ENCODE results near the gene TSPYL1.
"Not testable (repeated sequence)": the region's sequence is repeated elsewhere in the genome, so short reads cannot be mapped to it uniquely, and the experiment has no call there.

The TSPYL1 gene

DNA sequence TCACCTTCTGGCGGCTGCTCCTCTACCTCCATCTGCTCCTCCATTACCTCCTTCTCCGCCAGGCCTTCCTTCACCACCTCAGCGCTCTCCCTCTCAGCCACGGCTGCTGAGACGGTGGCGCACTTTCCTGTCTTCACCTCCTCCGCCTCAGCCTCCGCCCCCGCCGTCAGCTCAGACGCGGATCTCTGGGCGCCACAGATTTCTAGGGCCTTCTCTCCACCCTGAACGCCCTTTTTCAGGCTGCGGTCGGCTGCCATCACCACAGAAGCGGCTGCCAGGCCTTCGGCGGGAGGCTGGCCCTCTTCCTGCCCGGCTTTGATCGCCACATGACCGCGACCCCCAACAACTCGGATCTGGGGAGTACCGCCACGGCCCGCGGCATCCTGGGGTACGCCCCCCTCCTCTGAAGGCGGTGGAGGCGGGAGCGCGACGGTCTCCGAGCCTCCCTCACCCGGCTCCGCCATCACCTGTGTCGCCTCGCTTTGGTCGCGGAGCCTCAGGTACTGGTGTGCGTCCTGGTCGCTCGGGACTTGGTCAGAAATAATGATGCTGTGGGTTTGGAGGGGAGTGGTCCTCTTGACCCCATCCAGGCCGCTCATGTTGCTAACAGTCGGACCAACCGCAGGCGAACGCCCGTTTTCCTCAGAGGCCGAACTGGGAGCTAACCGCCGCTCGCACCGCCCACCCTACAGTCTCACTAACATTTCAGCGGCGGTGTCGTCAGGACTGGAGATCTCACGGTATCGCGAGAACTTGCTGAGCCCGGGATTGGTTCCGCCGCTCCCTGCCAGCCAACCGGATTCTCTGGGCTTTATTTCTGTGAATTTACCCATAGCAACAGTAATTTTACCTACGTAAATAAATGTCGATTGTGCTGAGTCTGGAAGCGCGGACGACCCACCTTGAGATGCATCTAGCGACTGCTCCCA, at the start of gene TSPYL1:
TSPYL1 (minus strand) TSS at position 699 of the 929 bp plus-strand sequence; CDS start at position 599, 100 bp downstream.
- H3K4me3 ChIP-seq: peak within 1 kb of the TSS; percentile 77 to 94 (median 92)
- peak within 1 kb of the TSS; percentile 90 to 99 (median 98) for H3K27ac ChIP-seq

DNA sequence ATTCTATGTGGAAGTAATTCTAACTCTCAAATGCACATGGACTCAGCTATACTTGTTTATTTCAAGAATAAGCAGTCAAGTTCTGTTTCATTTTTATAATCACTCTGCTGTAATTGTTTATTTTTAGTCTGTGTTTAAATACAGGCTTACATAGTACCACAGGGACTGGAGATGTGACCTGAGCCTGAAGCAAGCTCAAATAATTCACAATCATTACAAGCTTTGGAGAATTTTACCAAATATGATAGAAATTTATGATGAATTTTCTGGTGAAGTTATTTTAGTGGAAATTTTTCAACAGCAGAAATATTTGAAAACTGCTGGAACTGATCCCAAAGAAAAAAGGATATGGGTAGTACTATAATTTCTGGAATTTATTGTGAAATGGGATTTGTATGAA, 49.4 kb upstream of the TSPYL1 start:
- no peak overlapping the region for H3K4me3 ChIP-seq
- no peak overlapping the region for H3K27ac ChIP-seq

DNA sequence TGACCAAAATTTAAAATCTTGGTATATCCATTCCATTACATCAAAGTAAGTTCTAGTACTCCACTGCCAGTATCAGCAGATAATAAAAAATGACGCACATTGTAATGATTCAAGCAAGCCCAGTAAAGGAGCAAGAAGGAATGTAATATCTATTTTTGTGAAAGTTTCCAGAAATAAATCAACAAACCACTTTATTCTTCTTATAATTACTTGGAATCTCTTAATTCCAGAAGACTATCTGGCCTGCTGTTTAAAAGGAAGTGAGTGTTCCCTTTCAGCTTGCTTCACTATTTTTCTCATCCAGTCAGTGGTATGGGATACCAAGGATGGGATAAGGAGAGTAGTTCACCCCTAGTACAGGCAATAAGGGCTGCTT, 48.8 kb upstream of the TSPYL1 start:
- Histone ChIP-seq H3K4me3 (no peak overlapping the region), H3K27ac (no peak overlapping the region)

DNA sequence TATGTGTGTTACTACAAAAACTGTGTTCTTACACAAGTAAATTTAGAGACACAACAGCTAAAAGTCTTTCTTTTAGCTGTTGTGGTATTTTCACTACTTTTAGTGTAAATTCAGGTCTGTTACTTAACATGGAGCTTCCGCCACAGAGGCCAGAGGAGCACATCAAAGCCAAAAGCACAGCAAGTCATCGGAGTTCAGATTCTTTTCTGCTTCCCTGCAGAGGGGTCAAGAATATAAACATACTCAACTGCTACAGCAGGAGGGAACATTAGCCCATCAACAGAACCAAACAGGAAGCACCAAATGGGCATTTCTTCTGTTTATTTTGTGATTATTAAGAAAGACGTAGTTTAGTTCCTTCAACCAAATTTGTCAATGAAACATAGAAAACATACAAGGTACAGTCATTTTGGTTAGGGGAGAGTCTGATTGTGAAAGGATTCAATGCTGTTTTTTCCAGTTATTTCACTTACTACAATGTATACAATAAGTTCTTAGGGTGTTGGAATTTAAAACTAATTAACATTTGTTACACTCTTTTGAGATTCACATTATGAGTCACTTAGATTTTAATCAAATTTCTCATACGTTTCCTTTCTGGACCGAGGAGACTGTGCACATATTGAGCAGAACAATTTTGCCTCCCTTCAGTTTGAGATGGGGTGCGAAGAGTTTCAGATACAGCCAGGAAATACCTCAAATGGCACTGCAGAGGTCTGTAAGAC, 48.2 kb upstream of the TSPYL1 start:
- Histone ChIP-seq H3K27ac (no peak overlapping the region), H3K4me3 (no peak overlapping the region)

DNA sequence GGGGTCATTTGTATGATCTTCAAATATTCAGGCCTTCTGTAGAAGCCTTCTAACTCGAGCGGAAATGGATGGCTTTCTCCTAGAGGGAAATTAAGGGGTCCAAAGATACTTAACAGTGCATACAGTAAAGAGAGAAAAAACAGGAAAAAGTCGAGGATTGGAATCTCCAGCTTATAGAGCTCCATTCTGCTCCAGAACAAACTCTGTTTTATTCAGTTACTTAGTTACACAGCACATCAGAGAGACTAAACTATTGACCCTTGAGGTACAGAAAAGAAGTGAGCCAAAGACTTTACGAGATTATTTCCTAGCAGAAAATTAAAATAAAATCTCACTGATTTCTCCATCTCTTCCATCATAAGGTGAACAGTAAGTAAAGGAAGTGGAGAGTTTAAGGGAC, 47.3 kb upstream of the TSPYL1 start:
- H3K4me3 ChIP-seq: no peak overlapping the region
- H3K27ac ChIP-seq: no peak overlapping the region

DNA sequence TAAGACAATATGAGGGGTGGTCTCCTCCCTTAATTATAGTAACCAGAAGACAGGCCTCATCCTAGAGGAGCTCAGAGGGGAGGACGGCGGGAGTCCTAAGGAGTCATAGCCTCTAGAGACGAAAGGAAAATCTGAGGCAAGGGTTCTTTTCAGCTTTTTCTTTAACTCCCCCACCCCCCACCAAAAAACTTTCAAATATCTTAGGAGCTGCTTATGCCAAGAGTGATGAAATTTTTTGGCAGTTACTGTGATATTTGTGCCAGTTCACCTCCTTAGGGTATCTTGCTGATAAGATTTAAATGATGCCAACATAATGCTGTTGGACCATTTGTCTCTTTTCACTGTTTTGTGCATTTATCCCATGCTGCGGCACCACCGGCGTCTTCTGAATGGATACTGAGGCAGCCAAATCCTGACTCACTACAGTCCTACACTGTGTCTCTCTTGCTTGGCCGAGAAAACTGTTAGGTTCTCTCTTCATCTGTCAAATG, 46.5 kb upstream of the TSPYL1 start:
- Histone ChIP-seq H3K4me3 (no peak overlapping the region), H3K27ac (no peak overlapping the region)

GRCh38 chr6:116325634-116326132, 46.0 kb upstream of the TSPYL1 start:
- not testable (repeated sequence) for H3K4me3 ChIP-seq, H3K27ac ChIP-seq

GRCh38 chr6:116323863-116324262, 44.1 kb upstream of the TSPYL1 start:
- Histone ChIP-seq H3K4me3 (no peak overlapping the region), H3K27ac (no peak overlapping the region)

GRCh38 chr6:116321933-116322332, 42.2 kb upstream of the TSPYL1 start:
- H3K27ac ChIP-seq, H3K4me3 ChIP-seq: not testable (repeated sequence)

- no peak overlapping the region for H3K27ac ChIP-seq
- H3K4me3 ChIP-seq: no peak overlapping the region
Observed at GRCh38 chr6:116316772-116317467, 37.2 kb upstream of the TSPYL1 start.

DNA sequence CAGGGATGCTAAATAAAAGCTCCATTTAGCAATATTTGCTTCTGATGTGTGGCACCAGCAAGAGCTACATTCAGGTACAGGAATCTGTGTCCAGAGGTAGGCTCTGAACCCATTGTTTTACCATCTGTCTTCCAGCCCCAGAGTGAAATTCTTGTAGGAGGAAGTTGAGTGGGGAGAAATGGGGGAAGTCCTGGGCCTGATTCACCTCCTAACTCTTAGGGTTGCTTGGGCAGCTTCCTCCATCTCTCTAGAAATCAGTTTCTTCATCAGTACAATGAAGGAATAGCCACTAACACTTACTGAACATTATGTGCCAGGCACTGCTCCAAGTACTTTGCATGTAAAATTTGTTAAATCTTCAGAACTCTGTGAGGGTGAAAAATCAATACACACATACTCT, 35.1 kb upstream of the TSPYL1 start:
- no peak overlapping the region for H3K4me3 ChIP-seq
- H3K27ac ChIP-seq: no peak overlapping the region

DNA sequence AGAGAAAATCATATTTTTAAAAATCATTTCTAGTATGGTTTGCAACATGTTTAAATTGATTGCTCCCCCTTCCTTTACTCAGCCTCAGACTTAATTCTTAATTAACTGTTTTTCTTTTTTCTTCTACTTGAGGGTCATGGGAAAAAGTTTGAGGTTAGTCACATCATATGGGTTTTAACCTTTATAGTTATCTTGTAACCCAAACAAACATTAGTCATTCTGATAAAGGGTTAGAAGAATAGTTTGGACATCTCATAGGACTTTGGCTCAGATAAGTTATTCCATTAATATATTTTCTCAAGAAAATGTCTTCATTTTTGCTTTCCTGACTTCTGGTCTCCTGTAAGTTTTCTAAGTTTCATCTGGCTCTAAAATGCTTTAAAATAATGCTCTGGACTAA, 34.5 kb upstream of the TSPYL1 start:
- Histone ChIP-seq H3K4me3 (no peak overlapping the region), H3K27ac (peak overlapping the region in 1 of 21 experiments; percentile 13)

DNA sequence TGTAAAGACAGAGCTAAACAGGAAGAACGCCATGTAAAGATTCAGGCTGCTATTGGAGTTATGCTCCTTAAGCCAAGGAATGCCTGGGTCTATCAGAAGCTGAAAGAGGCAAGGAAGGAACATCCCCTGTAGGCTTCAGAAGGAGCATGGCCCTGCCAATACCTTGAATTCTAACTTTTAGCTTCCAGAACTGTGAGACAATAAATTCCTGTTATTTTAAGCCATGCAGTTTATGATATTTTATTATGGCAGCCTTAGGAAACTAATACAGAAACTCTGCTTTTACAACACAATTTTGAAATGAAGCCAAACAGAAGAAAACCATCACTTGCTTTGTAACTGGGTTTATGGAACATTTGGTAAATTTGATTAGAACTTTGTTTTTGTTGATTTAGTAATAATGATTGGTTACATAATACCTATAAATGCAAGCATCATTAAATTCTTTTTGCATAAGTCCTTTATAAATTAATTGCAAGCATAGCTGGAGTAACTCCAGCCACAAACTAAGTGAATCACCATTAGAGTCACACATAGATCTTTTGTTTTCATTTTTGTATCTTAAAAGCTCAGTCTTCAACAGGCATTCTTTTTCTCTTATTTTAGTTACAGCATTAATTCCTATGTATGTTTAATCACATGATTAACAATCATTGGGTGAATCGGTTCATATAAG, 33.5 kb upstream of the TSPYL1 start:
- Histone ChIP-seq H3K4me3 (no peak overlapping the region), H3K27ac (no peak overlapping the region)

DNA sequence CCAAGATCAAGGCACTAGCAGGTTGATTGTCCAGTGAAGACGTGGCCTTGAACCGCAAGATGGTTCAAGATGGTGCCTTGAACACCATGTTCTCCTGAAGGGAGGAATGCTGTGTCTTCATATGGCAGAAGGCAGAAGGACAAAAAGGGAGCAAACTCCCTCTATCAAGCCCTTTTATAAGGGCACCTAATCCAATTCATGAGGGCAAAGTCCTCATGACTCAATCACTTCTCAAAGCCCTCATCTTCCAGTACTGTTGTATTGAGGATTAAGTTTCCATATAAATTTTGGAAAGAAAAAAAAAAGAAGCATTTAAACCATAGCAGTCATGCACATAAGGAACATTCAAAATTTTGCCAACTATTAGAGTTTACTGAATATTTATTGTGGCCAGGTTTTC, 29.9 kb upstream of the TSPYL1 start:
- no peak overlapping the region for H3K27ac ChIP-seq
- H3K4me3 ChIP-seq: no peak overlapping the region

GRCh38 chr6:116309001-116309400, 29.3 kb upstream of the TSPYL1 start:
- no peak overlapping the region for H3K4me3 ChIP-seq

GRCh38 chr6:116307633-116308032, 27.9 kb upstream of the TSPYL1 start:
- H3K27ac ChIP-seq: no peak overlapping the region

More at GRCh38 chr6:116309001-116309400, 29.3 kb upstream of the TSPYL1 start:
- H3K27ac ChIP-seq: no peak overlapping the region

GRCh38 chr6:116307001-116307400, 27.3 kb upstream of the TSPYL1 start:
- H3K4me3 ChIP-seq: no peak overlapping the region
- H3K27ac ChIP-seq: no peak overlapping the region

More at GRCh38 chr6:116307633-116308032, 27.9 kb upstream of the TSPYL1 start:
- no peak overlapping the region for H3K4me3 ChIP-seq

DNA sequence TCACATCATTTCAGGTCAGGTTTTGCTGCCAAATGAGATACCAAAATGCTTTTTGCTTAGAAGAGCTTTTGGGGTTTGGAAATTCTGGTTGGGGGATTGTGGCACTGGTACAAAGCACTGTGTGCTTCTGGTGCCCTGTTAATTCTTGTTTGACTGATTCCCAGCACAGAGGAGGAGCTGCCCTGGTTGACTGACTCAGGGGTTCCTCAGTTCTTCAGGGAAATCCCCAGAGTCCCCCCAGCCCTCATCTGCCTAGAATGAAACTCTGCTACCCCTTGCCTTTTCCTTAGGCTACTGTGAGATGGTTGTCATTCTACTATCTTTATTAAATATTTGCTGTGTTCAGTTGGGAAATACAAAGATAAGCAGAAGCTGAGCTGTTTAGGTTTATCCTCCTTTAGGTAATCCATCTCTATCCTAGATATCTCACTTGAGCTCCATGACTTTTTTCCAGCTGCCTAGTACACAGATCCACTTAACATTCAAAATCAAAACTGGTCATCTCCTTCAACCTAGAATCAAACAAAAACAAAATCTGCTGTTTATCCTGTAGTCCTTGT, 24.9 kb upstream of the TSPYL1 start:
- Histone ChIP-seq H3K27ac (no peak overlapping the region), H3K4me3 (no peak overlapping the region)

DNA sequence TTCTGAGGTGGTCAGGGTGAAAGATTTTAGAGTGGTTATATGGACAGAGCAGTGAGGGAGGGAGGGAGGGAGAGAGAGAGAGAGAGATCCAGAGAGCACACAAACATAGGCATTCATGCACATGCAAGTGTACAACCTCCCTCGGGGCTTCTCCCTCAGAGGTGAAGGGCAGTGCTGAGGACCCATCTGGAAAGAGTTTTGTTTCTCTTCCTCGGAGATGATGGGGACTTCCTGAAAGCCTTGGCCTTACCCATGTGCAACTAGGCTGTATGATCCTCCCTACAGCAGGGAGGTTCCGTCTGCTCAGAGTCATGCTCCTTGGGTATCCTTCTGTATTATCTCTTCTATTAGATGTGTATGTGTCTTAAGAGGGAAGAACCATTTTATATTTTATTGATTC, 21.4 kb upstream of the TSPYL1 start:
- no peak overlapping the region for H3K27ac ChIP-seq
- H3K4me3 ChIP-seq: no peak overlapping the region

Data from skin epidermis (tissue), 12 donors.